Stimulated activated CD4-positive, alpha-beta T cell treated with anti-CD3 and anti-CD28 coated beads, TNF-alpha, amount 100 ng/mL, for 1 hour (primary cell): ENCODE measurements around the gene TMEM209.
"Not testable (repeated sequence)": the region's sequence is repeated elsewhere in the genome, so short reads cannot be mapped to it uniquely, and the experiment has no call there.

Experiments
- DNase-seq, 3 donors: peaks; one replicate each; pipeline ENCODE4 v3.0.0-alpha.2; 2020; ENCODE audit warnings: low read depth in 3 of 3, low spot score in 1 of 3

Gene TMEM209

GRCh38 chr7:130174237-130174959 is 30.8 kb downstream of the TMEM209 start:
- DNase-seq, result no peak

DNA sequence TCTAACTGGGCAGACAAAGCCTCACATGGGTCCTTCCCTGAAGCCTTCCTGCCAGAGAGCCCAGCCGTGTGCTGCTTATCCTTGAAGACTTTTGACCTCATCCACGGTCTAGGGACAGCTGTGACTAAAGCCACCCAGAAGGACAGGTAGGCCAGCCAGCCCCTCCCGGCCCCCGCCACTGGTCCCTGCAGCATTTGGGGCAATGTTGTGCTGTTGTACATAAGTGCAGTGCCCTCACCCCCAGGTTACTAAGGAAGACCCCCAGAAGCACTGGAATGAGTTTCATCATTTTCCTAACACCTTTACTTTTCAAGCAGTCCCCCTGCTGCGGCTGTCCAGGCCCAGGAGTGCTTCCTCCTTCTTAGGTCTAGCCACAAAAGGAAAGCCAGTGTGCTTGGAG is 43.0 kb downstream of the TMEM209 start:
- no peak for DNase-seq

DNA sequence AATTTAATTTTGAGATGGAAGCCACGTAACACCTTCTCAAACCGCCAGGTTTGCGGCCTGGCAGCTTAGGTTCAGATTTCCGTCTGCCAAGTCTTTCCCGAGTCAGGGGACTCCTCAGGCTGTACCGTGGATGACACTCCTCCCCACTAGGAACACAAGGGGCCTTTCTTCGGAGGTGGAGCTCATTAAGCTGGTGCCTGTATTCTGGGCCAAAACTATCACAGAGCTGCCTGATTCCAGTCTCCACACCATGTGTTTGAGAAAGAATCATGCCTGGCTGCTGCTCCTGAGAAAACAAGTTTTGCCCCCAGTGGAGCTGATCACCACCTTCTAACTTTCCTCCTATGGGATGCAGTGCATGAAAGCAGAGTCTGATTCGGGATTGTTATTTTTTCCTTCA is 44.8 kb downstream of the TMEM209 start:
- DNase-seq, result no peak

DNA sequence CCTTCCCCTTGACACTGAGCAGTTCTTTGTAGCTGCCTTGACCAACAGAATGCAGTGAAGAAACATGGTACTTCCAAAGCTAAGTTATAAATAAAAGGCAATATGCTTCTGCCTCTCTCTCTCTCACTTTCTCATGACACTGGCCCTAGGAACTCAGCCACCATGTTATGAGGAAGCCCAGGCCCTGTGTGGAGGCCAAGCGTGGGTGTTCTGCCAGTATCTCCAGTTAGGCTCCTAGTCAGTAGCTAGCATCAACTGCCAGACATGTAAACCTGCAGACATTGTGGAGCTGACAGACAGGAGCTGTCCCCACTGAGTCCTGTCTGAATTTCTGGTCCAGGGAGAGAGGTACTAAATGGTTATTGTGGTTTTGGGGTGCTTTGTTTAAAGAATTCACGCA is 45.2 kb downstream of the TMEM209 start:
- no peak for DNase-seq

GRCh38 chr7:130157700-130158099 is 47.5 kb downstream of the TMEM209 start:
- DNase-seq, result no peak

DNA sequence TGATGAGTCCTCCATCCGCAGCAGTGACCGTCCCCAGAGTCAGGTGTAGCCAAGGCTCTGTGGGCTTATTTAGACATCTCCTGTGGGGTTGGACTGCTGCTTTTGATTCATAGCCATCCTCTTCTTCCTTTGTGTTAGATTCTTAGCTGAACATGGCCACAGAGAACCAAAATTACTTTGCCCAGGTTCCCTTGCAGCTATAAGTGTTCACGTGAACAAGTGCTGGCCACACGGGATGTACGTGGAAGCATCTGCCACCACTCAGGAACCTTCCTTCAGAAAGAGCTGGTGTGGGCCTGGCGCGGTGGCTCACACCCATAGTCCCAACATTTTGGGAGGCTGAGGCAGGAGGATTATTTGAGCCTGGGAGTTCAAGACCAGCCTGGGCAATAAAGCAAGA is 49.1 kb downstream of the TMEM209 start:
- DNase-seq, result no peak

DNA sequence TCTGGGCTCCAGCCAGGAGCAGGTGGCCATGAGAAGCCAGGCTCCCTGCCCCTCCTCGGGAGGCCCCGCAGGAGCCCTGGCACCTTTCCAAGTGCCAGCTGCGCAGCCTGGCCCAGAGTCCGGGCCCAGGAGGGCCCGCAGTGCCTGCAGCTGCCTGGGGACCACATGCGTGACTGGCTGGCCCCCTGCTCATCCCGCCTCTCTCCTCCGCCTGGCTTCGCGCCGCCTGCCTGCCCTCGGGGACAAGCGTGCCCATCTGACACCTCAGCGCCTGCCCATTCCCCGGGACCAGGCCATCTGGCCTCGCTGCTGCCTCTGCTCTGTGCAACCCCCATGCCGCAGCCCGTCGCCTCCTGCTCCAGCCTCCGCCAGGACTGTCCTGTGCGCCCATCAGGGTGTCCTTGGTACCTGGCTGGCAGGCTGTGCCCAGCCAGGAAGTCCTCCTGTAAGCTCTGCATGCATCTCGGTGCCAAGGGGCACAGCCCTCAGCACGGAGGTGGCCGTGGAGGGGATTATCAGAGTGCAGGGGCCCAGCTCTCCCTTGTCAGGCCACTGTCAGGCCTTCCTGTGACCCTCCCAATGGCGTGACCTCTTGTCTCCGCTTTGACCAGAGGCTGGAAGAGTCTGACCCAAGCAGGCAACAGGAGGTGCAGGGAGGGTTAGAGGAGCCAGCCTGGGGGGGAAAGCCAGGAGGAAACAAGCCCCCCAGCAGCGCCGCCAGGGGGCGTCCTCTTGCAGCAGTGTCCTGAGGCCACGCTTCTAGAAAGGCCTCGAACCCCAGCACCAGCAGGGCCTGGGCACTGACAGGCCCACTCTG is 50.5 kb downstream of the TMEM209 start:
- no peak for DNase-seq

GRCh38 chr7:130154131-130154500 is 51.1 kb downstream of the TMEM209 start:
- DNase-seq, result no peak

DNA sequence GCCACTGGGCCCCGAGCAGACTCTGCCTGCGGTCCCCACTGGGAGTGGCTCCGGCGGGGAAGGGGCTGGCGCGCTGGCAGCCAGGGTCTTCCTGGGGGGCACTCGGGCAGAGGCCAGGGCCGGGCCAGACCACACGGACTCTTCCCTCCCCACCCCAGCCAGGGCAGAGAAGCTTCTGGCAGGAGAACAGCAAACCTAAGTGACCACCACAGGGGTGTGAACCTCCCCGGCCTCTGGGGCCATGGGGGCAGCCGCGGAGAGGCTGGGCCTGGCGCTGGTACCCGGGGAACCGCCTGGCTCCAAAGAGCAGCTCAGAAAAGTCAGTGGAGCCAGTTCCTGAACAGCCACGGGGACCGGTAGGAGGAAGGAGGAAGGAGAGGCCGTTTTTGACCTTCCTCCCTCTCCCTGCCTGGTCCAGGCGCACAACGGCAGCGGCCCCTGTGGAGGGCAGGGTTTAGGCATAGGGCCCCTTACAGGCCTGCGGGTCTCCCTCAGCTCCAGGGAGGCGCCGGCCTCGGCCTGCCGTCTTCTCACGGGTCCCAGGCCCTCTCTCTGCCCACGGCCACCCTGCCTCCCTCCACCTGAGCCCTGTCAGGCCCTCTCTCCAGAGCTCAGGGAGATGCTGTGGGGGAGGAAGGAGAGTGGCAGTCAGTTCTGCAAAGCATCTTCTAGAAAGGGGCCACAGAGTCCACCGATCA is 51.8 kb downstream of the TMEM209 start:
- DNase-seq, result no peak

DNA sequence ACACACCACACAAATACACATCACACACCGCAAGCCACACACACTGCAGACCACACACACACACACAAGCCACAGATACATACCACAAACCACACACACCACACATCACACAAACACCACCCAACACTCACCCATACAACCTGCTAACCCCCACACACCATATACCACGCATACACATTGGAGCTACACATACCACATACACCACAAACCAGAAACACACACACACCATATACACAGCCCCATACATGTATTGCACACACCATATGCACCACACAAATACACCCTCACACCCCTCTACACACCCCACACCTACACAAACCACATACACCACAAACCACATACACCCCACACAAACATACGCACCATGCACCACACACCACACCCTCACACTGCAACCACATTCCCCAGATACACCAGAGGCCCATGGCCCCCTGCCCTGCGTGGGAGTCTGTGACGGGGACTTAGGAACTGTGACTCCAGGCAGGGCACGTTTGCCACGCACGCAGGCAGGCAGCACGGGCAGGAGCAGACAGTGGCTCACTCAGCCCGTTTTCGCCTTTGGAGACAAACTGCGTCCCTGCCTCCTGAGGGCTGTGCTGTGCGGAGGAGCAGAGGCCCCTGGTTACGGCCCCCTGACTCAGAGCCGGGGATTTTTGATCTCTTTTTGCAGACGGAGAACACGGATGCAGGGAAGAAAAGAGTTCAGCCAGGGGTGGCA is 52.6 kb downstream of the TMEM209 start:
- DNase-seq, result no peak

DNA sequence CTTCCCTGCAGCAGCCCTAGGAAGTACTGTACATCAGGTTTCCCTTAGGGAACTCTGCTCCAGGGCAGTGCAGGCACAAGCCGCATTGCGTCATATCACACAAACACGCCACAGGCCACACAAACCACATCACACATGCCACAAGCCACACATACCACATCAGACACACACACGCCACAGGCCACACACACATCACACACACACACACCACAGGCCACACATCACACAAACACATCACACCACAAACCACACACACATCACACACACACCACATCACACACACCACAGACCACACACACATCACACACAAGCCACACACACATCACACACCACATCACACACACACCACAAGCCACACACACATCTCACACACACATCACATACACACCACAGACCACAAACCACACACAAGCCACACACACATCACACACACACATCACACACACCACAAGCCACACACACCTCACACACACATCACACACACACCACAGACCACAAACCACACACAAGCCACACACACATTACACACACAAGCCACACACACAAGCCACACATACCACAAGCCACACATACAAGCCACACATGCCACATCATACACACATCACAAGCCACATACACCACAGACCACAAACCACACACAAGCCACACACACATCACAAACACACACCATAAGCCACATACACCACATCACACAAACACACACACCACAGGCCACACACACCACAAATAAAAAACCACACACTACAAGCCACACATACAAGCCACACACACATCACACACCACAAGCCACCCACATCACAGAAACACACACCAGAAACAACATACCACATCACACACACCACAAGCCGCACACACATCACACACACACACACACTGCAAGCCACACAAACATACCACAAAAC is 53.4 kb downstream of the TMEM209 start:
- no peak for DNase-seq

- no peak for DNase-seq
Observed at GRCh38 chr7:130150587-130150986, 54.6 kb downstream of the TMEM209 start.

DNA sequence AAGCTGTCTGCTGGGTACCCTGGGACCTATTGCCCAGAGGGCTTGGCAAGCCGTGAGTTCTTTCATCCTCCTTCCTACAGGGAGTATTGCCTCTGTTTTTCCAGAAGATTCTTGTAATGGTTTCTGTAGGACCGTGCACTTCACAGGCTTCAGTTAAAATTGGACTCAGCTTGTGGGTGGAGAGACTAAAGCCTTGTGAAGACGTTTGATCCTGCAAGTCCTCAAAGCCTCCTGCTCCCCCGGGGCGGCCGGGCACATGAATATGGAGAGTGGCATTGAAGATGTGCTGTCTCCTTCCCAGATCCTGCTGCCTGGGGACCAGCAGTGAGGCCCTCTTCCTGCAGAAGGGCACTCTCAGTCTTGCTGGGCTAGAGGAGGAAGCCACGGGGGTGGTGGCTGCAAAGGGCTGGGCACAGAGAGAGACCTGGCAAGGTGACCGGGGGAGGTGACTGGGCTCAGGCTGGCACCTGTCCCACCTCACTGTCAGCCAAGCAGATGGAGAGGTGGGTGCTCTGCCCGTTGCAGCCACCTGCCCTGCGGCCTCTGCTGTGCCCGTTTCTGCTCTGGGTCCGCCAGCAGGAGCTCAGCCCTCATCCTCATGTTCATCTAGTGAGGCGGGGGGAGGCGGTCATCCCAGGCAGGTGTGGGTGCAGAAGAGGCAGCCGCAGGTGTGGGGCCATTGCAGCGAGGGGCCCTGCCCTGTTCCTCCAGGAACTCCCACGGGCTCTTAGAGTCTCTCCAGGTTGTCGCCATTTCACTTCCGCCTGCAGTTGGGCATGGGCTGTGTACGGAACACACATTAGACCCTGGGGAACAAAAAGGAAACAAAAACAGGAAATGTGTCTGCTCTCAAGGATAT is 55.7 kb downstream of the TMEM209 start:
- DNase-seq, result no peak

DNA sequence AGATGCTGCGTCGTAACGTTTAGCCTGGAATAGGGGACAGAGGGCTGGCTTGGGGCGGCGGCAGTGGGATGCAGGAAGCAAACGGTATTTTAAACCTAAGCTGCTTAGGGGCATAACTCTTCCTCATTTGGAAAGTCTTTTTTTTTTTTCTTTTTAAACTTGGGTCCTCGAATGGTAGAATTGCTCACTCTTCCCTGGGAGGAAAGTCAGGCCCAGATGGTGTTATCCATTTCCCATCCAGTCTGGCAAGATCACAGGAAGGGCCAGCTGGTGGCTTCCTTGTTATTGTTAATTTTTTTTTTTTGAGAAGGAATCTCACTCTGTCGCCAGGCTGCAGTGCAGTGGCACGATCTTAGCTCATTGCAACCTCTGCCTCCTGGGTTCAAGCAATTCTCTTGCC is 56.6 kb downstream of the TMEM209 start:
- DNase-seq, result no peak

GRCh38 chr7:130147710-130148325 is 57.4 kb downstream of the TMEM209 start:
- DNase-seq, result no peak

GRCh38 chr7:130146693-130147405 is 58.4 kb downstream of the TMEM209 start:
- no peak for DNase-seq

- not testable (repeated sequence) for DNase-seq
Observed at GRCh38 chr7:130146142-130146541, 59.1 kb downstream of the TMEM209 start.

DNA sequence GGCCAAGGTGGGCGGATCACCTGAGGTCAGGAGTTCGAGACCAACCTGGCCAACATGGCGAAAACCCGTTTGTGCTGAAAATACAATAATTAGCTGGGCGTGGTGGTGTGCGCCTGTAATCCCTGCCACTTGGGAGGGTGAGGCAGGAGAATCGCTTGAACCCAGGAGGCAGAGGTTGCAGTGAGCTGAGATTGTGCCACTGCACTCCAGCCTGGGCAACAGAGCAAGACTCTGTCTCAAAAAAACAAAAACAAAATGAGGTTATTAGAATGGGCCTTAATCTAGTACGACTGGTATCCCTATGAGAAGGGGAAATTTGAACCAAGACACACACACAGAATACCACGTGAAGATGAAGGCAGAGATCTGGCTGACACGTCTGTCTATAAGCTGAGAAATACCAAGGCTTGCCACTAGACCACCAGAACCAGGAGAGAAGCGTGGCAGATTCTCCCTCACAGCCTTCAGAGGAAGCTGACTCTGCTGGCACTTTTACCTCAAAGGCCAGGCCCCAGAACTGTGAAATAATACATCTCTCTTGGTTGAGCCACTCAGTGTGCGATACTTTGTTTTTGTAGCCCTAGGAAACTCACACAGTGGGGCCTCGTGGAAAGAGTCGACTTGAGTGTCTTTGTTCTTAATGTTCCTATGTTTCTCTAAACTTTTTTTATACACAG is 59.6 kb downstream of the TMEM209 start:
- no peak for DNase-seq
